VCaP (cell line): ENCODE data around the gene JAKMIP1.

Experiments
- H3K27ac ChIP-seq: fragments of 450-650 bp; 2 replicates; pipeline ENCODE4 v1.5.1; 2017
- CTCF ChIP-seq: fragments of 450-650 bp; conservative IDR thresholded peaks from 2 replicates; pipeline ENCODE4 v1.5.1; 2017; ENCODE audit warnings: mild to moderate bottlenecking, moderate library complexity

JAKMIP1 gene

GRCh38 chr4:6161921-6162464, 38.4 kb downstream of the JAKMIP1 start:
- H3K27ac ChIP-seq, result no peak overlapping the region
- no peak for TF ChIP-seq CTCF

- TF ChIP-seq CTCF, result no peak
- H3K27ac ChIP-seq, result no peak overlapping the region
Measured at GRCh38 chr4:6160536-6160935, 39.8 kb downstream of the JAKMIP1 start.

GRCh38 chr4:6157926-6158325, 42.4 kb downstream of the JAKMIP1 start:
- no peak for TF ChIP-seq CTCF
- no peak overlapping the region for H3K27ac ChIP-seq

- TF ChIP-seq CTCF, result no peak
- no peak overlapping the region for H3K27ac ChIP-seq
Measured at GRCh38 chr4:6155996-6156750, 44.2 kb downstream of the JAKMIP1 start.

DNA sequence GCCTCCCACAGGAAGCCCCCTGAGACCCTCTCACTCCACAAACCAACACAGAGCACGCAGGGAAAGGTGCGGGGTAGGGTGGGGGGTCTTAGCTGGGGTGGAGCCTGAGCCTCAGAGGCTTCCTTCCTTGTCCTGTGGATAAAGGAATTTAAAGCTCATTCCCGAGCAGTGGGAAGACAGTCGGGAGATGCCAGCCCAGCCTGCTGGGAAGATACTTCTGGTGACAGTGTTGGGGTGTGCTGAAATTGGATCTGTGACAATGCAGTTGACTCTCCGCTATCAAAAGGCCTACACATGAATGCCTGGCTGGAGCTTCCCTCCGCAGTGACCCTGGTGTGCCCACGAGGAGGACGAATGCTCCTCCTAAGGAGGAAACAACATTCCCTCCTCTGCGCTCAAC, 45.5 kb downstream of the JAKMIP1 start:
- no peak overlapping the region for H3K27ac ChIP-seq
- no peak for TF ChIP-seq CTCF

GRCh38 chr4:6153874-6154273, 46.5 kb downstream of the JAKMIP1 start:
- TF ChIP-seq CTCF, result no peak
- H3K27ac ChIP-seq, result no peak overlapping the region

DNA sequence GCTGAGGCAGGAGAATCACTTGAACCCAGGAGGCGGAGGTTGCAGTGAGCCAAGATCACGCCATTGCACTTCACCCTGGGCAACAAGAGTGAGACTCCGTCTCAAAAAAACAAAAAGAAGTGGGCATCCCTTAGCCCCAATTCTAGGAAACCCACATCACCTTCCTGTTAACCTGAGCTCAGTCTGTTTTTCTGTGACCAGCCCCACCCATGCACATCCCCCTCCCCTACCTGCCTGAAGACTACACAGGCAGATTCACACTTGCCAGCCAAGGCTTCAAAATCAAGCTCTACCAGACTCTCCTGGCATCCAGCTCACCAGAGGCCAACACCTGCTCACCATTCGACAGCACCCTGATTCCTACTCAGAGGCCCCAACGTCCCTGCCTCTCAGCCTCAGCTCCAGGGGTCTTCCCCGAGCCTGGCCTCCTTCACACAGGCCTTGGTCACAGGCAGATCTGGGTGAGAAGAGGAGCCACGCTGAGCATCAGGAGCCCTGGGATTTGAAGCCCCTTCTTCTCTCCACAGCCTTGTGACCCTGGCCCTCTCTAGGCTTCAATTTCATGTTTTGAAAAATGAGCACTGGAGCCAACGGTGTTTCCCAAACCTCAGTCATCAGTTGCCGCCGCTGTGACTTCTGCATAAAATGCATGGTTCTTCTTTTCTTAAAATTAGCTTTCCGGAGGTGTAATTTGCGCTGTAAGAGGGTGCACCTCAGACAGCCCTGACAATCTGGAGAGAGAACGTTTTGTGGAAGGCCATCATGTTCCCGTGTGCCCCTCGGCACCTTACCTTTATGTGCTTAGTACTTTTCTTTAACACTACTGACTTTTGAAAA, 47.3 kb downstream of the JAKMIP1 start:
- TF ChIP-seq CTCF, result no peak
- H3K27ac ChIP-seq, result no peak overlapping the region
